GM12878 (cell line): ENCODE results near the gene PCDH15. TPM values are rescaled to one million over a fixed set of nuclear protein-coding genes. Genes with fewer than 3 reads are reported as not detected.

Source experiments
- ATAC-seq: fragments of 200-7000 bp; cut with Tn5 transposase; 3 replicates; pipeline ENCODE4 v1.9.1; 2020; ENCODE audit warnings: mild to moderate bottlenecking, moderate library complexity
- BruUV-seq: library from RNA; stranded (reverse); fragments of 400-500 nt; replicated peaks from 2 replicates; lab custom pipeline; 2021; lab: Mats Ljungman, UMichigan
- CTCF ChIA-PET: fragments of 300-600 bp; sonication (Branson Sonifier 250); formaldehyde crosslinking; extraction: SDS; loops from one replicate; lab custom pipeline; 2021; ENCODE audit warnings: inconsistent platforms; lab: Yijun Ruan, JAX
- POLR2A ChIA-PET: fragments of 350-600 bp; formaldehyde crosslinking; extraction: SDS; loops from one replicate; lab custom pipeline; 2021; ENCODE audit warnings: inconsistent platforms; lab: Charles Lee
- RAD21 ChIA-PET: fragments of 300-600 bp; sonication (Branson Sonifier 250); formaldehyde crosslinking; loops from one replicate; lab custom pipeline; 2023; ENCODE audit warnings: antibody characterized with exemption; ENCODE audit not compliant: unreplicated experiment; lab: Charles Lee
- SMC1A ChIA-PET: fragments of 300-600 bp; sonication (Branson Sonifier 250); formaldehyde crosslinking; loops from one replicate; lab custom pipeline; 2023; ENCODE audit not compliant: unreplicated experiment, uncharacterized antibody; lab: Charles Lee
- DNase-seq: peaks from one replicate; pipeline ENCODE4 v3.0.0-alpha.2; 2011; ENCODE audit warnings: low read depth, low spot score
- FAIRE-seq: peaks from 3 replicates; lab custom pipeline; 2011; peaks lifted over from hg19 to GRCh38; lab: Jason Lieb, UNC
- H2AFZ ChIP-seq: 2 replicates; pipeline ENCODE4 v1.6.0; 2011; ENCODE audit warnings: low read depth, low read length, control low read depth; ENCODE audit not compliant: control insufficient read depth
- H3K27ac ChIP-seq: 2 replicates; pipeline ENCODE4 v1.5.1; 2011; ENCODE audit warnings: control low read depth; ENCODE audit not compliant: control insufficient read depth, insufficient read depth
- H3K27me3 ChIP-seq, 2 experiments: replicated peaks in 1 of 2; 2 replicates each; pipeline versions ENCODE4 v1.6.0 to v1.6.1; 2011; ENCODE audit warnings: low read length in 1 of 2; ENCODE audit not compliant: control insufficient read depth in 2 of 2, insufficient read depth in 2 of 2
- H3K36me3 ChIP-seq, 2 experiments: 2 replicates each; pipeline ENCODE4 v1.5.1; 2011; ENCODE audit warnings: low read length in 1 of 2; ENCODE audit not compliant: control insufficient read depth in 2 of 2, insufficient read depth in 2 of 2
- H3K4me1 ChIP-seq: 2 replicates; pipeline ENCODE4 v1.6.1; 2011; ENCODE audit warnings: mild to moderate bottlenecking, low read length, moderate library complexity, mixed read lengths; ENCODE audit not compliant: control insufficient read depth, insufficient read depth
- H3K4me2 ChIP-seq: 2 replicates; pipeline ENCODE4 v1.6.0; 2011; ENCODE audit warnings: control low read depth; ENCODE audit not compliant: control insufficient read depth, insufficient read depth
- H3K4me3 ChIP-seq: fragments of 200-600 bp; sonication (generic); 2 replicates; pipeline ENCODE4 v1.5.1; 2016
- H3K79me2 ChIP-seq: 2 replicates; pipeline ENCODE4 v1.6.0; 2011; ENCODE audit warnings: low read length; ENCODE audit not compliant: control insufficient read depth, insufficient read depth
- H3K9ac ChIP-seq: 2 replicates; pipeline ENCODE4 v1.8.0; 2011; ENCODE audit warnings: low read length, control low read depth, mixed read lengths; ENCODE audit not compliant: control insufficient read depth, insufficient read depth
- H3K9me3 ChIP-seq: replicated peaks from 3 replicates; pipeline ENCODE4 v1.5.1; 2011; ENCODE audit warnings: mild to moderate bottlenecking, low read length; ENCODE audit not compliant: control insufficient read depth, insufficient read depth
- H4K20me1 ChIP-seq: 2 replicates; pipeline ENCODE4 v1.6.0; 2011; ENCODE audit not compliant: control insufficient read depth, insufficient read depth
- BACH1 ChIP-seq: fragments of 450-650 bp; IDR thresholded peaks from 2 replicates; pipeline ENCODE4 v1.6.1; 2017; ENCODE audit warnings: mild to moderate bottlenecking, borderline replicate concordance
- BHLHE40 ChIP-seq, 2 experiments: fragments of 450-650 bp in 1 of 2; IDR thresholded peaks; 2 replicates each; pipeline ENCODE4 v1.6.1; 2011 to 2017; ENCODE audit warnings: low read depth in 2 of 2, borderline replicate concordance in 1 of 2, improper control_type of control experiment in 1 of 2, low read length in 1 of 2, mild to moderate bottlenecking in 1 of 2
- CBX5 ChIP-seq: sonication (generic); IDR thresholded peaks from 2 replicates; pipeline ENCODE4 v1.6.1; 2016; ENCODE audit warnings: low read depth, moderate library complexity, mild to moderate bottlenecking, inconsistent platforms
- E2F4 ChIP-seq: IDR thresholded peaks from 2 replicates; pipeline ENCODE4 v1.6.1; 2012; ENCODE audit warnings: low read depth, low read length, improper control_type of control experiment
- JUND ChIP-seq: IDR thresholded peaks from 2 replicates; pipeline ENCODE4 v1.6.1; 2012; ENCODE audit warnings: low read depth, mild to moderate bottlenecking, low read length, improper control_type of control experiment, moderate library complexity
- NR2C2 ChIP-seq: IDR thresholded peaks from 2 replicates; pipeline ENCODE4 v1.6.1; 2011; ENCODE audit warnings: borderline replicate concordance, low read depth; ENCODE audit not compliant: control insufficient read depth, insufficient read length
- PAX5 ChIP-seq: IDR thresholded peaks from 2 replicates; pipeline ENCODE4 v1.6.1; 2011; ENCODE audit warnings: low read depth, low read length, borderline replicate concordance
- RUNX3 ChIP-seq: IDR thresholded peaks from 2 replicates; pipeline ENCODE4 v1.6.1; 2012; ENCODE audit warnings: low read length, inconsistent platforms
- YY1 ChIP-seq: IDR thresholded peaks from 2 replicates; pipeline ENCODE4 v1.6.1; 2011; ENCODE audit warnings: low read depth, mild to moderate bottlenecking, low read length
- ZNF274 ChIP-seq: IDR thresholded peaks from one replicate; pipeline ENCODE4 v1.8.0; 2011; ENCODE audit not compliant: insufficient read length, insufficient read depth
- ZNF687 ChIP-seq: fragments of 450-650 bp; IDR thresholded peaks from 2 replicates; pipeline ENCODE4 v1.6.1; 2017; ENCODE audit warnings: mild to moderate bottlenecking, moderate library complexity
- WGBS: methylation state at CpG from one replicate; pipeline ENCODE4 v1.1.6; 2016; ENCODE audit warnings: low lambda C conversion rate; ENCODE audit not compliant: insufficient replicate concordance, insufficient coverage; ENCODE audit errors: missing lambda C conversion rate; 5-methylcytosine and 5-hydroxymethylcytosine counted together
- in situ Hi-C: fragments of 300-500 bp; cut with MboI; formaldehyde crosslinking; loops from 9 replicates; pipeline ENCODE4 v1.14.3; 2018; ENCODE audit warnings: mixed read lengths
- intact Hi-C: fragments of 100-400 bp; cut with micrococcal nuclease; formaldehyde crosslinking; loops from one replicate; pipeline ENCODE4 v1.14.2; 2022; ENCODE audit not compliant: unreplicated experiment
- polyA plus RNA-seq, 11 experiments: library from polyadenylated mRNA; depleted of rRNA in 4 of 11; unstranded in 6 of 11; stranded (reverse) in 5 of 11; fragments of >200 nt; fragmentation: Nextera tagmentation in 4 of 11; fragmentation: Illumina TruSeq in 1 of 11; extraction: Ambion mirVana in 4 of 11; extraction: Trizol in 1 of 11; gene quantifications; 1 replicate in 1 of 11; 2 replicates in 10 of 11; pipeline versions ENCODE4 v1.2.1 to v1.2.3, GENCODE V29; 2011 to 2016; ENCODE audit warnings: inconsistent platforms in 2 of 11, missing spikeins in 2 of 11, low read depth in 1 of 11
- total RNA-seq, 4 experiments: library from RNA; depleted of rRNA in 3 of 4; stranded (reverse); fragments of >200 nt in 3 of 4; fragmentation: Illumina TruSeq in 1 of 4; extraction: Trizol in 1 of 4; gene quantifications; 2 replicates each; pipeline versions ENCODE4 v1.2.1 to v1.2.3, GENCODE V29; 2013 to 2021
- TF ChIP-seq, protein P1 (sequence below): IDR thresholded peaks from 2 replicates; pipeline ENCODE4 v1.6.1; 2011; ENCODE audit warnings: low read depth, mild to moderate bottlenecking, low read length, moderate library complexity, borderline replicate concordance; ENCODE audit errors: extremely low read depth
- TF ChIP-seq, protein P2 (sequence below): fragments of 450-650 bp; IDR thresholded peaks from 2 replicates; pipeline ENCODE4 v1.6.1; 2017; ENCODE audit warnings: mild to moderate bottlenecking

The PCDH15 gene
- total and polyA plus RNA-seq, 10 of the 15 experiments (the other 5 are each of a cell fraction or from before 2014, with no cell fraction given) = 0.03 to 0.52 (median 0.07) TPM; not detected in 6

DNA sequence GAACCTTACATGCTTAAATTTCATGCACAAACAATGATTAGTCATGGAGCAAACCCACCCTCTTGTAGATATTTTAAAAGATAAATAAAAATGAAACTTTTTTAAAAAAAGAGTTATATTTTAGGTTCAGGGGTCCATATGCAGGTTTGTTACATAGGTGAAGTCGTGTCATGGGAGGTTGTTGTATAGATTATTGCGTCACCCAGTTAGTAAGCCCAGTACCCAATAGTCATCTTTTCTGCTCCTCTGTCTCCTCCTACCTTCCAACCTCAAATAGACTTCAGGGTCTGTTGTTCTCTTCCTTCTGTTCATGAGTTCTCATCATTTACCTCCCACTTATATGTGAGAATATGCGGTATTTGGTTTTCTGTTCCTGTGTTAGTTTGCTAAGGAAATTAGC lies 486.6 kb downstream of the PCDH15 start:
- CTCF ChIA-PET = no interaction called here
- Histone ChIP-seq H3K4me2 (no peak overlapping the region), H3K27me3 (no peaks in the 10 kb centered on the region), H4K20me1 (no peaks in the 10 kb centered on the region), H3K27ac (no peak overlapping the region), H3K36me3 (no peaks in the 10 kb centered on the region), H3K4me3 (no peak overlapping the region), H3K79me2 (no peaks in the 10 kb centered on the region), H3K9ac (no peak overlapping the region), H2AFZ (no peak overlapping the region), H3K4me1 (no peaks in the 10 kb centered on the region), H3K9me3 (no peaks in the 10 kb centered on the region)
- 30% methylated on average over 3 of the region's 3 CpGs for WGBS
- intact Hi-C loops (no loop called here), in situ Hi-C loops (no loop called here)
- BruUV-seq = no TSS peak
- RAD21 ChIA-PET = no interaction called here
- DNase-seq (no peak), FAIRE-seq (no peak), ATAC-seq (no peak)
- SMC1A ChIA-PET = interaction anchor here (1.1 kb wide), 1 partner anchor 23 kb away, joined by 3 read pairs; no protein-coding TSS in a partner anchor
- POLR2A ChIA-PET = no interaction called here
- TF ChIP-seq BHLHE40 (IDR thresholded peaks at IDR 0.05; ENCODE audit: borderline replicate concordance in 1 of 2, low read depth in 2 of 2, low read length in 1 of 2) = no peak
- TF ChIP-seq, protein P1, sequence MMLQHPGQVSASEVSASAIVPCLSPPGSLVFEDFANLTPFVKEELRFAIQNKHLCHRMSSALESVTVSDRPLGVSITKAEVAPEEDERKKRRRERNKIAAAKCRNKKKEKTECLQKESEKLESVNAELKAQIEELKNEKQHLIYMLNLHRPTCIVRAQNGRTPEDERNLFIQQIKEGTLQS = no peak
- no peak for TF ChIP-seq CBX5
- no peak for TF ChIP-seq JUND
- TF ChIP-seq BACH1 = no peak
- TF ChIP-seq PAX5 = no peak
- no peak for TF ChIP-seq ZNF687
- TF ChIP-seq E2F4 = no peak
- TF ChIP-seq ZNF274 = no peak
- no peak for TF ChIP-seq RUNX3
- no peak for TF ChIP-seq NR2C2
- TF ChIP-seq YY1 = no peak
- TF ChIP-seq, protein P2, sequence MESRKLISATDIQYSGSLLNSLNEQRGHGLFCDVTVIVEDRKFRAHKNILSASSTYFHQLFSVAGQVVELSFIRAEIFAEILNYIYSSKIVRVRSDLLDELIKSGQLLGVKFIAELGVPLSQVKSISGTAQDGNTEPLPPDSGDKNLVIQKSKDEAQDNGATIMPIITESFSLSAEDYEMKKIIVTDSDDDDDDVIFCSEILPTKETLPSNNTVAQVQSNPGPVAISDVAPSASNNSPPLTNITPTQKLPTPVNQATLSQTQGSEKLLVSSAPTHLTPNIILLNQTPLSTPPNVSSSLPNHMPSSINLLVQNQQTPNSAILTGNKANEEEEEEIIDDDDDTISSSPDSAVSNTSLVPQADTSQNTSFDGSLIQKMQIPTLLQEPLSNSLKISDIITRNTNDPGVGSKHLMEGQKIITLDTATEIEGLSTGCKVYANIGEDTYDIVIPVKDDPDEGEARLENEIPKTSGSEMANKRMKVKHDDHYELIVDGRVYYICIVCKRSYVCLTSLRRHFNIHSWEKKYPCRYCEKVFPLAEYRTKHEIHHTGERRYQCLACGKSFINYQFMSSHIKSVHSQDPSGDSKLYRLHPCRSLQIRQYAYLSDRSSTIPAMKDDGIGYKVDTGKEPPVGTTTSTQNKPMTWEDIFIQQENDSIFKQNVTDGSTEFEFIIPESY = no peak
